ENCODE results near the gene GH2.
"Not testable (repeated sequence)": the region's sequence is repeated elsewhere in the genome, so short reads cannot be mapped to it uniquely, and the experiment has no call there.

GH2 gene

GRCh38 chr17:63916566-63917185, 34.9 kb upstream of the GH2 start:
- Histone ChIP-seq H3K79me2 (ENCODE audit: insufficient read depth, low read length) (no peaks in the 10 kb centered on the region), H3F3A (ENCODE audit: low read depth) (no peaks in the 10 kb centered on the region), H3K9me3 (ENCODE audit: insufficient read depth, low read depth, low read length) (no peaks in the 10 kb centered on the region), H3K27me3 (ENCODE audit: insufficient read depth, low read length, poor library complexity, severe bottlenecking) (no peaks in the 10 kb centered on the region), H3K4me1 (ENCODE audit: insufficient read depth, low read length, poor library complexity, severe bottlenecking) (peaks cover 13% of the 10 kb centered on the region), H3K36me3 (ENCODE audit: insufficient read depth, low read length) (no peaks in the 10 kb centered on the region), H4K20me1 (ENCODE audit: insufficient read depth, low read length, poor library complexity, severe bottlenecking) (no peaks in the 10 kb centered on the region), H3K9ac (ENCODE audit: low read depth, low read length, poor library complexity, severe bottlenecking) (no peak overlapping the region), H2AFZ (ENCODE audit: low read length) (no peak overlapping the region), H3K4me2 (ENCODE audit: low read depth, low read length, poor library complexity, severe bottlenecking) (no peak overlapping the region), H3K4me3 (ENCODE audit: low read length, poor library complexity, severe bottlenecking) (no peak overlapping the region), H3K9me2 (replicated peaks; ENCODE audit: low read depth, low read length) (no peaks in the 10 kb centered on the region)
- no peak for TF ChIP-seq CTCF (conservative IDR thresholded peaks at IDR 0.05; ENCODE audit: low read length)
- no peak for TF ChIP-seq EZH2phosphoT487 (IDR thresholded peaks at IDR 0.05; ENCODE audit: borderline replicate concordance)

- not testable (repeated sequence) for H3K9me3 ChIP-seq (ENCODE audit: insufficient read depth, low read depth, low read length)
These were observed 34.0 kb upstream of the GH2 start for GRCh38 chr17:63915753-63916152.

GRCh38 chr17:63914471-63914870, 32.7 kb upstream of the GH2 start:
- H3K4me3 ChIP-seq (ENCODE audit: low read length, poor library complexity, severe bottlenecking): no peak overlapping the region
- TF ChIP-seq EZH2phosphoT487 (IDR thresholded peaks at IDR 0.05; ENCODE audit: borderline replicate concordance): no peak
- TF ChIP-seq CTCF (conservative IDR thresholded peaks at IDR 0.05; ENCODE audit: low read length): no peak

More at GRCh38 chr17:63915753-63916152, 34.0 kb upstream of the GH2 start:
- H3K9ac ChIP-seq (ENCODE audit: low read depth, low read length, poor library complexity, severe bottlenecking); H3K27me3 ChIP-seq (ENCODE audit: insufficient read depth, low read length, poor library complexity, severe bottlenecking); H4K20me1 ChIP-seq (ENCODE audit: insufficient read depth, low read length, poor library complexity, severe bottlenecking); H2AFZ ChIP-seq (ENCODE audit: low read length); H3K4me2 ChIP-seq (ENCODE audit: low read depth, low read length, poor library complexity, severe bottlenecking); H3K36me3 ChIP-seq (ENCODE audit: insufficient read depth, low read length); H3K4me3 ChIP-seq (ENCODE audit: low read length, poor library complexity, severe bottlenecking); H3K79me2 ChIP-seq (ENCODE audit: insufficient read depth, low read length); H3K9me2 ChIP-seq (replicated peaks; ENCODE audit: low read depth, low read length); H3F3A ChIP-seq (ENCODE audit: low read depth): not testable (repeated sequence)
- peaks cover 12% of the 10 kb centered on the region for H3K4me1 ChIP-seq (ENCODE audit: insufficient read depth, low read length, poor library complexity, severe bottlenecking)

GRCh38 chr17:63911657-63912100, 29.9 kb upstream of the GH2 start:
- no peaks in the 10 kb centered on the region for H3K9me3 ChIP-seq (ENCODE audit: insufficient read depth, low read depth, low read length)
- H4K20me1 ChIP-seq (ENCODE audit: insufficient read depth, low read length, poor library complexity, severe bottlenecking): no peaks in the 10 kb centered on the region
- no peaks in the 10 kb centered on the region for H3K4me1 ChIP-seq (ENCODE audit: insufficient read depth, low read length, poor library complexity, severe bottlenecking)
- no peaks in the 10 kb centered on the region for H3F3A ChIP-seq (ENCODE audit: low read depth)
- no peaks in the 10 kb centered on the region for H3K36me3 ChIP-seq (ENCODE audit: insufficient read depth, low read length)
- TF ChIP-seq CTCF (conservative IDR thresholded peaks at IDR 0.05; ENCODE audit: low read length) (peak; percentile 60), EZH2phosphoT487 (IDR thresholded peaks at IDR 0.05; ENCODE audit: borderline replicate concordance) (no peak)
- no peaks in the 10 kb centered on the region for H3K79me2 ChIP-seq (ENCODE audit: insufficient read depth, low read length)
- H3K9ac ChIP-seq (ENCODE audit: low read depth, low read length, poor library complexity, severe bottlenecking): no peak overlapping the region
- no peak overlapping the region for H2AFZ ChIP-seq (ENCODE audit: low read length)
- no peaks in the 10 kb centered on the region for H3K27me3 ChIP-seq (ENCODE audit: insufficient read depth, low read length, poor library complexity, severe bottlenecking)
- H3K4me3 ChIP-seq (ENCODE audit: low read length, poor library complexity, severe bottlenecking): no peak overlapping the region
- H3K9me2 ChIP-seq (replicated peaks; ENCODE audit: low read depth, low read length): no peaks in the 10 kb centered on the region
- H3K4me2 ChIP-seq (ENCODE audit: low read depth, low read length, poor library complexity, severe bottlenecking): no peak overlapping the region

More at GRCh38 chr17:63914471-63914870, 32.7 kb upstream of the GH2 start:
- no peaks in the 10 kb centered on the region for H3K27me3 ChIP-seq (ENCODE audit: insufficient read depth, low read length, poor library complexity, severe bottlenecking)
- no peak overlapping the region for H2AFZ ChIP-seq (ENCODE audit: low read length)
- H4K20me1 ChIP-seq (ENCODE audit: insufficient read depth, low read length, poor library complexity, severe bottlenecking): no peaks in the 10 kb centered on the region
- H3K4me1 ChIP-seq (ENCODE audit: insufficient read depth, low read length, poor library complexity, severe bottlenecking): peaks cover 2% of the 10 kb centered on the region
- no peak overlapping the region for H3K9ac ChIP-seq (ENCODE audit: low read depth, low read length, poor library complexity, severe bottlenecking)
- no peaks in the 10 kb centered on the region for H3F3A ChIP-seq (ENCODE audit: low read depth)
- no peak overlapping the region for H3K4me2 ChIP-seq (ENCODE audit: low read depth, low read length, poor library complexity, severe bottlenecking)
- no peaks in the 10 kb centered on the region for H3K9me2 ChIP-seq (replicated peaks; ENCODE audit: low read depth, low read length)
- H3K9me3 ChIP-seq (ENCODE audit: insufficient read depth, low read depth, low read length): no peaks in the 10 kb centered on the region
- H3K79me2 ChIP-seq (ENCODE audit: insufficient read depth, low read length): no peaks in the 10 kb centered on the region
- H3K36me3 ChIP-seq (ENCODE audit: insufficient read depth, low read length): no peaks in the 10 kb centered on the region
